ENCODE measurements around the gene STXBP6.

STXBP6 gene

GRCh38 chr14:24924544-24924943, 125.4 kb downstream of the STXBP6 start:
- TF ChIP-seq JUND (IDR thresholded peaks at IDR 0.05; ENCODE audit: low read depth) = no peak
- no peak for DNase-seq (ENCODE audit: low read depth in 1 of 2, low spot score in 1 of 2)
- in situ Hi-C loops (cut with HindIII; ENCODE audit: low pct_unique_long_range_greater_than_20kb, low sequenced_read_pairs) = no loop called here

- in situ Hi-C loops (cut with HindIII; ENCODE audit: low pct_unique_long_range_greater_than_20kb, low sequenced_read_pairs) = no loop called here
- no peak for DNase-seq (ENCODE audit: low read depth in 1 of 2, low spot score in 1 of 2)
- no peak for TF ChIP-seq JUND (IDR thresholded peaks at IDR 0.05; ENCODE audit: low read depth)
These were observed 128.0 kb downstream of the STXBP6 start for GRCh38 chr14:24921903-24922302.

GRCh38 chr14:24920265-24921075, 129.5 kb downstream of the STXBP6 start:
- TF ChIP-seq JUND (IDR thresholded peaks at IDR 0.05; ENCODE audit: low read depth) = no peak
- in situ Hi-C loops (cut with HindIII; ENCODE audit: low pct_unique_long_range_greater_than_20kb, low sequenced_read_pairs) = no loop called here
- no peak for DNase-seq (ENCODE audit: low read depth in 1 of 2, low spot score in 1 of 2)

GRCh38 chr14:24918822-24919221, 131.1 kb downstream of the STXBP6 start:
- TF ChIP-seq JUND (IDR thresholded peaks at IDR 0.05; ENCODE audit: low read depth) = no peak
- no peak for DNase-seq (ENCODE audit: low read depth in 1 of 2, low spot score in 1 of 2)
- in situ Hi-C loops (cut with HindIII; ENCODE audit: low pct_unique_long_range_greater_than_20kb, low sequenced_read_pairs) = no loop called here

- no peak for DNase-seq (ENCODE audit: low read depth in 1 of 2, low spot score in 1 of 2)
- TF ChIP-seq JUND (IDR thresholded peaks at IDR 0.05; ENCODE audit: low read depth) = no peak
- in situ Hi-C loops (cut with HindIII; ENCODE audit: low pct_unique_long_range_greater_than_20kb, low sequenced_read_pairs) = no loop called here
These were observed 133.9 kb downstream of the STXBP6 start for GRCh38 chr14:24915958-24916595.

- no peak for DNase-seq (ENCODE audit: low read depth in 1 of 2, low spot score in 1 of 2)
- no peak for TF ChIP-seq JUND (IDR thresholded peaks at IDR 0.05; ENCODE audit: low read depth)
- in situ Hi-C loops (cut with HindIII; ENCODE audit: low pct_unique_long_range_greater_than_20kb, low sequenced_read_pairs) = no loop called here
These were observed 134.5 kb downstream of the STXBP6 start for GRCh38 chr14:24915403-24915921.

GRCh38 chr14:24913746-24914145, 136.2 kb downstream of the STXBP6 start:
- in situ Hi-C loops (cut with HindIII; ENCODE audit: low pct_unique_long_range_greater_than_20kb, low sequenced_read_pairs) = no loop called here
- no peak for DNase-seq (ENCODE audit: low read depth in 1 of 2, low spot score in 1 of 2)
- TF ChIP-seq JUND (IDR thresholded peaks at IDR 0.05; ENCODE audit: low read depth) = no peak

GRCh38 chr14:24913021-24913420, 136.9 kb downstream of the STXBP6 start:
- no peak for TF ChIP-seq JUND (IDR thresholded peaks at IDR 0.05; ENCODE audit: low read depth)
- DNase-seq (ENCODE audit: low read depth in 1 of 2, low spot score in 1 of 2) = peak in 1 of 2 experiments; percentile 33
- in situ Hi-C loops (cut with HindIII; ENCODE audit: low pct_unique_long_range_greater_than_20kb, low sequenced_read_pairs) = no loop called here

GRCh38 chr14:24911324-24912109, 138.4 kb downstream of the STXBP6 start:
- TF ChIP-seq JUND (IDR thresholded peaks at IDR 0.05; ENCODE audit: low read depth) = no peak
- peak in 1 of 2 experiments; percentile 12 for DNase-seq (ENCODE audit: low read depth in 1 of 2, low spot score in 1 of 2)
- in situ Hi-C loops (cut with HindIII; ENCODE audit: low pct_unique_long_range_greater_than_20kb, low sequenced_read_pairs) = no loop called here

GRCh38 chr14:24910408-24910986, 139.4 kb downstream of the STXBP6 start:
- DNase-seq (ENCODE audit: low read depth in 1 of 2, low spot score in 1 of 2) = no peak
- TF ChIP-seq JUND (IDR thresholded peaks at IDR 0.05; ENCODE audit: low read depth) = no peak
- in situ Hi-C loops (cut with HindIII; ENCODE audit: low pct_unique_long_range_greater_than_20kb, low sequenced_read_pairs) = no loop called here

GRCh38 chr14:24909523-24910302, 140.2 kb downstream of the STXBP6 start:
- no peak for TF ChIP-seq JUND (IDR thresholded peaks at IDR 0.05; ENCODE audit: low read depth)
- no peak for DNase-seq (ENCODE audit: low read depth in 1 of 2, low spot score in 1 of 2)
- in situ Hi-C loops (cut with HindIII; ENCODE audit: low pct_unique_long_range_greater_than_20kb, low sequenced_read_pairs) = no loop called here
